ENCODE measurements around the gene LRMDA. TPM values are rescaled to one million over a fixed set of nuclear protein-coding genes. Genes with fewer than 3 reads are reported as not detected.

LRMDA gene
- total RNA-seq, 4 donors from 2014 or later = 2.2 to 7.8 (median 4.5) TPM

DNA sequence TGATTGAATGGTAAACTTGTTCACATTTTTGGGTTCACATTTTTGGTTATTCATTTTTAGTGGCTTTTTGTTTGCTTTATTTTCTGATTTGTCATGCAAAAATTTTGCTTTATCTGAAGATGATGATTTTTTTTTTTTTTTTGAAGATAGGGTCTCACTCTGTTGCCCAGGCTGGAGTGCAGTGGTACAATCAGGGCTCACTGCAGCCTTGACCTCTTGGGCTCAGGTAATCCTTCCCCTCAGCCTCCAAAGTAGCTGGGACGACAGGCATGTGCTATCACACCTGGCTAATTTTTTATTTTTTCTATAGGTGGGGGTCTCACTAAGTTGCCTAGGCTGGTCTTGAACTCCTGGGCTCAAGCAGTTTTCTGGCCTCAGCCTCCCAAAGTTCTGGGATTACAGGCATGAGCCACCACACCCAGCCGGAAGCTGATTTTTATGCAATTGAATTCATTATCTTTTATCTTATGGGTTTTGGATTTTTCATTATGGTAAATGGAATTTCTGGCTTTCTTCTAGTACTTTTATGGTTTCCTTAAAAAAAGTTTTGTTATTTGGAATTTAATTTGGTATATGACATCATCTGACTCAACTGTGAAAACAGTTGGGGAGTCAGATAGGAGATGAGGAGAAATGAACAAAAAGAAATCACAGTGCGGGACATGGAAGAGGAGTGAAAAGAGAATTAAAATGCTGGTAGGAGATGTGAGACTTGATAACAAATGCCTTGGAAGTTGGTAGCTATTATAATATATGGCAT, 158.7 kb downstream of the LRMDA start:
- TF ChIP-seq POLR2AphosphoS5 (IDR thresholded peaks at IDR 0.05) = no peak
- no peak for TF ChIP-seq POLR2A (IDR thresholded peaks at IDR 0.05)
- TF ChIP-seq EP300 (IDR thresholded peaks at IDR 0.05; ENCODE audit: low read depth) = no peak
- TF ChIP-seq, protein P1, sequence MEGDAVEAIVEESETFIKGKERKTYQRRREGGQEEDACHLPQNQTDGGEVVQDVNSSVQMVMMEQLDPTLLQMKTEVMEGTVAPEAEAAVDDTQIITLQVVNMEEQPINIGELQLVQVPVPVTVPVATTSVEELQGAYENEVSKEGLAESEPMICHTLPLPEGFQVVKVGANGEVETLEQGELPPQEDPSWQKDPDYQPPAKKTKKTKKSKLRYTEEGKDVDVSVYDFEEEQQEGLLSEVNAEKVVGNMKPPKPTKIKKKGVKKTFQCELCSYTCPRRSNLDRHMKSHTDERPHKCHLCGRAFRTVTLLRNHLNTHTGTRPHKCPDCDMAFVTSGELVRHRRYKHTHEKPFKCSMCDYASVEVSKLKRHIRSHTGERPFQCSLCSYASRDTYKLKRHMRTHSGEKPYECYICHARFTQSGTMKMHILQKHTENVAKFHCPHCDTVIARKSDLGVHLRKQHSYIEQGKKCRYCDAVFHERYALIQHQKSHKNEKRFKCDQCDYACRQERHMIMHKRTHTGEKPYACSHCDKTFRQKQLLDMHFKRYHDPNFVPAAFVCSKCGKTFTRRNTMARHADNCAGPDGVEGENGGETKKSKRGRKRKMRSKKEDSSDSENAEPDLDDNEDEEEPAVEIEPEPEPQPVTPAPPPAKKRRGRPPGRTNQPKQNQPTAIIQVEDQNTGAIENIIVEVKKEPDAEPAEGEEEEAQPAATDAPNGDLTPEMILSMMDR (IDR thresholded peaks at IDR 0.05) = no peak
- Histone ChIP-seq H3K27me3 (no peaks in the 10 kb centered on the region), H3K27ac (no peak overlapping the region), H3K4me1 (no peaks in the 10 kb centered on the region), H3K4me3 (no peak overlapping the region), H3K9me3 (no peaks in the 10 kb centered on the region), H3K36me3 (no peaks in the 10 kb centered on the region)
- intact Hi-C loops (cut with DNase I; ENCODE audit: low total_unique reads) (no loop called here), in situ Hi-C loops (cut with MboI; ENCODE audit: low pct_ligation_motif_present in 1 of 4, low pct_unique_long_range_greater_than_20kb in 1 of 4, low sequenced_read_pairs in 3 of 4) (no loop called here)
- 92 to 100% methylated on average over 2 to 3 of the region's 3 CpGs for WGBS, 2 donors (ENCODE audit: low coverage in 1 of 2)
- DNase-seq = no peak

DNA sequence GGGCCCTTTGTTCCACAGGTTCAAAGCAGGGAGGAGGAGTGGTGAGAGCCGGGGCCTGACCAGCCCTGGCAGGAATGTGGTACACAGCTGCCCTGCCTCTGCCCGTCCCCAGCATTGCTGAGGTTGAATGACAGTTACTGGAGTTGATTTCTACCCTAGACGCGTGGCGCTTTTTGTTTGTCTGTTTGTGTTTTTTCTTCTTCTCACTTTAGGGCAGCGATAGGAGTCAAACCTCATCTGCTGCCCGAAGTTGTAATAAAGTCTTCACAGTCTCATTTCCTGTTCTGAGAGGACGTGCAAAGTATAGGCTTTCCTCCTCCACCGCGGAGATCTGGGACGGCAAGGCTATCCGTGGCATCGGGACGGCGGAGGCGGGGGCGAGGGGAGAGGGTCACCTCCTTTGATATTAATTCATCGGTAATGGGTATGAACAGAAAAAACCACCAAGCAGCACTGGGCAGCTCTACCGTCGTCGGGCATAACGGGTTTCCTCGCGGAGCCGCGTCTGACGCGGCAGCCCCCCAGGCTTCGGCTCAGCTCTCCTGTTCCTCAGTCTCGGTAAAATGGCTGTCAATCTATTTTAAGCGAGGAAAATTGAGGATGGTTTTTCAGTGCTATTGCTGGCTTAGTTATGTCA, 160.8 kb downstream of the LRMDA start:
- Histone ChIP-seq H3K4me3 (no peak overlapping the region), H3K27me3 (no peaks in the 10 kb centered on the region), H3K4me1 (no peaks in the 10 kb centered on the region), H3K36me3 (no peaks in the 10 kb centered on the region), H3K27ac (no peak overlapping the region), H3K9me3 (no peaks in the 10 kb centered on the region)
- TF ChIP-seq, protein P1 (IDR thresholded peaks at IDR 0.05) = no peak
- no peak for TF ChIP-seq POLR2AphosphoS5 (IDR thresholded peaks at IDR 0.05)
- no peak for TF ChIP-seq EP300 (IDR thresholded peaks at IDR 0.05; ENCODE audit: low read depth)
- no peak for TF ChIP-seq POLR2A (IDR thresholded peaks at IDR 0.05)
- no peak for DNase-seq
- in situ Hi-C loops (cut with MboI; ENCODE audit: low pct_ligation_motif_present in 1 of 4, low pct_unique_long_range_greater_than_20kb in 1 of 4, low sequenced_read_pairs in 3 of 4) = no loop called here
- 88 to 100% methylated on average over 3 to 31 of the region's 31 CpGs for WGBS, 2 donors (ENCODE audit: low coverage in 1 of 2)
- intact Hi-C loops (cut with DNase I; ENCODE audit: low total_unique reads) = no loop called here

DNA sequence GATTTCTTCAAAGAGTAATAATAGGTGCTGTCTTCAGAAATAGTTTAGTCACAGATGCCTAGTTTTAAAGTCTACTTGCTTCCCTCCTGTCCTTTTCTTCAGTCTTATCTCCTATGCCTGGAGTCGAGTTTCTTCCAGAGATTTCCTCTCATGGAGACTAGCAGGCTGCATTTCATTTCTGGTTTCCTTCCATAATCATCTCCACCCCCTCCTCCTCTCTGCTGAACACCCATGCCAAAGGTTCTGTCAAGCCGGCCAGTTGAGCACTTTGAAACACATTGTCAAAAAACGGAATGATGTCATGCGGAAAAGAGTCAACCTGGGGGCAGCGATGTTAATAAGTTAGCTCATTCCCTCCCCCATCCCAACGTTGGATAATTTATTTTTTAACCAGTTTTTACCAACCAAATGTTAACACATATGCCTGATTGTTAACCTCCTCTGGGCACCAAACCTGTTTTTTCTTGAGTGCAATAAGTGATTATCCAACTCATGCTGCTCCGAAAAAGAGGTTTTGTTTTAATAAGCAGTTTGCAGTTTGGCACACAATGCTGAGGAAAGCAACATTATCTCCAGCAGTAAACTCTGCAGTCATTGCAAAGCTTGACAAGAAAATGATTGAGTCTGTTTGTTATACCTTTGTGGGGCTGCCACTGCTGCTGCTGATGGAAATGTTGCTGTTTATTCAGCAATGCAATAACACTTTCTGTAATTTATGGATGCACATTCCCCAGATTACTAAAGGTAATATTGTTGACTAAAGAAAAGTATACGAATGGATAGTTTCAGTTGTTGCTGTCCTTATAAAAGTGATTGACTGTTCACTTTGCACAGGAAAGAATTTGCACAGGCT, 161.6 kb downstream of the LRMDA start:
- Histone ChIP-seq H3K4me3 (no peak overlapping the region), H3K27ac (no peak overlapping the region), H3K27me3 (no peaks in the 10 kb centered on the region), H3K36me3 (no peaks in the 10 kb centered on the region), H3K9me3 (no peaks in the 10 kb centered on the region), H3K4me1 (no peaks in the 10 kb centered on the region)
- TF ChIP-seq POLR2AphosphoS5 (IDR thresholded peaks at IDR 0.05) (no peak), EP300 (IDR thresholded peaks at IDR 0.05; ENCODE audit: low read depth) (no peak), POLR2A (IDR thresholded peaks at IDR 0.05) (no peak)
- TF ChIP-seq, protein P1 (IDR thresholded peaks at IDR 0.05) = no peak
- in situ Hi-C loops (cut with MboI; ENCODE audit: low pct_ligation_motif_present in 1 of 4, low pct_unique_long_range_greater_than_20kb in 1 of 4, low sequenced_read_pairs in 3 of 4) = no loop called here
- WGBS, 2 donors (ENCODE audit: low coverage in 1 of 2) = 52 to 60% methylated on average over 8 of the region's 8 CpGs
- intact Hi-C loops (cut with DNase I; ENCODE audit: low total_unique reads) = no loop called here
- no peak for DNase-seq

Data from transverse colon (tissue), 4 donors.